DMS53 treated with DMSO at 0.1 percent for 48 hours (cell line): ENCODE data around the gene CAPN5.
A peak's percentile ranks its signal among the peaks of the same experiment; 100 is the strongest.
"Not testable (repeated sequence)": the region's sequence is repeated elsewhere in the genome, so short reads cannot be mapped to it uniquely, and the experiment has no call there.

ENCODE experiments used
- DNase-seq: peaks from one replicate; lab custom pipeline; 2025; ENCODE audit not compliant: unreplicated experiment; lab: John Stamatoyannopoulos, UW

Gene CAPN5

GRCh38 chr11:77042111-77042726 lies 24.6 kb upstream of the CAPN5 start:
- no peak for DNase-seq

GRCh38 chr11:77044356-77044755 lies 22.4 kb upstream of the CAPN5 start:
- no peak for DNase-seq

- DNase-seq, result no peak
Measured at GRCh38 chr11:77044886-77045285, 21.9 kb upstream of the CAPN5 start.

GRCh38 chr11:77046060-77046501 lies 20.7 kb upstream of the CAPN5 start:
- peak; percentile 77 for DNase-seq

GRCh38 chr11:77047007-77047927 lies 19.5 kb upstream of the CAPN5 start:
- peak; percentile 99 for DNase-seq

- DNase-seq, result not testable (repeated sequence)
Measured at GRCh38 chr11:77047928-77048446, 18.8 kb upstream of the CAPN5 start.

GRCh38 chr11:77049026-77049425 lies 17.7 kb upstream of the CAPN5 start:
- no peak for DNase-seq

- no peak for DNase-seq
Measured at GRCh38 chr11:77051511-77051910, 15.3 kb upstream of the CAPN5 start.

GRCh38 chr11:77052518-77052917 lies 14.3 kb upstream of the CAPN5 start:
- DNase-seq, result no peak

GRCh38 chr11:77053217-77054015 lies 13.4 kb upstream of the CAPN5 start:
- DNase-seq, result no peak

GRCh38 chr11:77054084-77054483 lies 12.7 kb upstream of the CAPN5 start:
- no peak for DNase-seq

- no peak for DNase-seq
Measured at GRCh38 chr11:77055101-77055561, 11.6 kb upstream of the CAPN5 start.

- DNase-seq, result no peak
Measured at GRCh38 chr11:77055913-77056312, 10.9 kb upstream of the CAPN5 start.

- no peak for DNase-seq
Measured at GRCh38 chr11:77056814-77057402, 9.9 kb upstream of the CAPN5 start.

GRCh38 chr11:77057938-77058474 lies 8.8 kb upstream of the CAPN5 start:
- DNase-seq, result no peak

GRCh38 chr11:77058900-77059299 lies 7.9 kb upstream of the CAPN5 start:
- no peak for DNase-seq

GRCh38 chr11:77059806-77060205 lies 7.0 kb upstream of the CAPN5 start:
- DNase-seq, result no peak

GRCh38 chr11:77060234-77060633 lies 6.5 kb upstream of the CAPN5 start:
- no peak for DNase-seq

- peak; percentile 92 for DNase-seq
Measured at GRCh38 chr11:77061258-77061657, 5.5 kb upstream of the CAPN5 start.

- peak; percentile 54 for DNase-seq
Measured at GRCh38 chr11:77062924-77063323, 3.8 kb upstream of the CAPN5 start.
